ENCODE data around the gene HOMER2.
"Not testable (repeated sequence)": the region's sequence is repeated elsewhere in the genome, so short reads cannot be mapped to it uniquely, and the experiment has no call there.

HOMER2 gene

DNA sequence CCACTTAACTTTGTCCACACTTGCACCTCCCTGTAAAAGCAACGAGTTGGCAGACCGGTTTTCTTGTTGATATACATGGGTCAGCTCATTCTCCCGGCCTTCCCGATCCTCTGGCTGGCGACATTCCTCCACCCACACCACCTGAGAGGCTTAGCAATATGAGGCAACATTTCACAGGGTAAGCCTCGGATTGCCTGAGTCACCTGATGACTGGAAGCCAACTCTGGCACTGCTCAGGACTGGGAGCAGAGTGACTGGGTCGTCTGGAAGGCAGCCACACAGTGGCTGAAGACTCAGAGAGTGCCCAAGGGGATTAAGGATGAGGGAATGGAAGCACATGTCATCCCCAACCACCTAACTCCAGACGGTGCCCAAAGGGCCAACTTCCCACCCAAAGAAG, 9.8 kb downstream of the HOMER2 start:
- TF ChIP-seq, protein P1, sequence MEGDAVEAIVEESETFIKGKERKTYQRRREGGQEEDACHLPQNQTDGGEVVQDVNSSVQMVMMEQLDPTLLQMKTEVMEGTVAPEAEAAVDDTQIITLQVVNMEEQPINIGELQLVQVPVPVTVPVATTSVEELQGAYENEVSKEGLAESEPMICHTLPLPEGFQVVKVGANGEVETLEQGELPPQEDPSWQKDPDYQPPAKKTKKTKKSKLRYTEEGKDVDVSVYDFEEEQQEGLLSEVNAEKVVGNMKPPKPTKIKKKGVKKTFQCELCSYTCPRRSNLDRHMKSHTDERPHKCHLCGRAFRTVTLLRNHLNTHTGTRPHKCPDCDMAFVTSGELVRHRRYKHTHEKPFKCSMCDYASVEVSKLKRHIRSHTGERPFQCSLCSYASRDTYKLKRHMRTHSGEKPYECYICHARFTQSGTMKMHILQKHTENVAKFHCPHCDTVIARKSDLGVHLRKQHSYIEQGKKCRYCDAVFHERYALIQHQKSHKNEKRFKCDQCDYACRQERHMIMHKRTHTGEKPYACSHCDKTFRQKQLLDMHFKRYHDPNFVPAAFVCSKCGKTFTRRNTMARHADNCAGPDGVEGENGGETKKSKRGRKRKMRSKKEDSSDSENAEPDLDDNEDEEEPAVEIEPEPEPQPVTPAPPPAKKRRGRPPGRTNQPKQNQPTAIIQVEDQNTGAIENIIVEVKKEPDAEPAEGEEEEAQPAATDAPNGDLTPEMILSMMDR (IDR thresholded peaks at IDR 0.05), result no peak
- no peak for TF ChIP-seq ZFX (IDR thresholded peaks at IDR 0.05; ENCODE audit: borderline replicate concordance)
- peak overlapping the region; percentile 48 for H3K27ac ChIP-seq

DNA sequence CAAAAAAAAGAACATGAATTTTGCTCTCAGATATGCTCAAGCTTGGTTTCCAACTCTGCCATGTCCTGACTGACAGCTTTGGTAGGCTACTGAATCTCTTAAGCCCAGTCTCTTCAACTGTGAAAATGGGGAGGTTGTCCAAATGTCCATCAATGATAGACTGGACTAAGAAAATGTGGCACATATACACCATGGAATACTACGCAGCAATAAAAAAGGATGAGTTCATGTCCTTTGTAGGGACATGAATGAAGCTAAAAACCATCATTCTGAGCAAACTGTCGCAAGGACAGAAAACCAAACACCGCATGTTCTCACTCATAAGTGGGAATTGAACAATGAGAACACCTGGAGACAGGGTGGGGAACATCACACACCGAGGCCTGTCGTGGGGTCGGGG, 12.8 kb downstream of the HOMER2 start:
- not testable (repeated sequence) for H3K27ac ChIP-seq

DNA sequence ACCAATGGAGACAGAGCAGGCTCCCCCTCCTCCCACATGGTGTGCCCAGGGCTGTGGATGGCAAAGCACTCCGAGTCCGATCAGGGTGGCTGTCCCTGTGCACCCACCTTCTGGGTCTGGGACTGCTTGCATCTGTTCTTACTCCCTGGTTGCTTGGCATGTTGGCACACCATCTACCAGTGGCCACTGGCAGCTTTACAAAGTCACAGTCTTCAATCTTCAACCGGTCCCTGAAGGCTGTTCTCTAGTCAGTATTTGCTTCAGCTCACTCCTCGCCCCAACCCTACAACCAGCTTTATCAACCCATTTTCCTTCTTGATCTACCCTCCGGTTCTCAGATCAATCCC, 14.8 kb downstream of the HOMER2 start:
- no peak for TF ChIP-seq ZFX (IDR thresholded peaks at IDR 0.05; ENCODE audit: borderline replicate concordance)
- no peak overlapping the region for H3K27ac ChIP-seq

DNA sequence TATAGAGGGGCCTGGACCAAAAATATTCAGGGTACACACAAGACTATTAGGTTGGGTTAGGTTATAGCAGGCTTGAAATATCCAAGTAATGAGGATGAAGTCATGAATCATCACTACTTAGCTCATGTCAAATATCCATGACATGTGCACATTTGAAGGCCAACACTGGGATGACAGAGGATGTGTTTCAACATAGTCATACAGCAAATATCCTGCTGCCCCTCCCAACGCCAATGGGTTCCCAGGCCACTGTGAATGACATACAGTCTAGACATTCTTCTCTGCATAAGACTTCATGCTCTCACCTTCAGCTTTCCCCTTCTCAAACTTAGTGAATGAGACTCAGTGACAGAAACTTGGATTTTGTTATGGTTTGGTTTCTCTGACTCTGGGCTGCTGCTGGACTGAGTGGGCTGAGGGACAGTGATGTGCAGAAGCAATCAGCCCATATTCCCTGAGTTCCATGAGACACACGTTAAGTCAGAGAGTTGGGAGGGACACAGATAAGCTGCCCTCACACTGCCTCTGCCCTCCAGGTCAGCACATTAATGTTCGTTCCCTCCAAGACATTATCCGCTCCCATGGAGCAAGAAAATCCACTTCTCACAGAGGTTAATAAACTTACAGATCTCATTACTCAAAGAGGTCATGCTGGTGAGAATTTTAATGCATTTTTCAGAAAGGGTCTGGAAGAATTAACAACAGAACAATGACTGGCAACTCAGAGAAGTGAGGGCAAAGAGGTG, 15.4 kb downstream of the HOMER2 start:
- H3K27ac ChIP-seq, result peak overlapping the region; percentile 33; the same call in 1 of the 2 replicates
- TF ChIP-seq, protein P1 (IDR thresholded peaks at IDR 0.05), result no peak
- no peak for TF ChIP-seq ZFX (IDR thresholded peaks at IDR 0.05; ENCODE audit: borderline replicate concordance)

DNA sequence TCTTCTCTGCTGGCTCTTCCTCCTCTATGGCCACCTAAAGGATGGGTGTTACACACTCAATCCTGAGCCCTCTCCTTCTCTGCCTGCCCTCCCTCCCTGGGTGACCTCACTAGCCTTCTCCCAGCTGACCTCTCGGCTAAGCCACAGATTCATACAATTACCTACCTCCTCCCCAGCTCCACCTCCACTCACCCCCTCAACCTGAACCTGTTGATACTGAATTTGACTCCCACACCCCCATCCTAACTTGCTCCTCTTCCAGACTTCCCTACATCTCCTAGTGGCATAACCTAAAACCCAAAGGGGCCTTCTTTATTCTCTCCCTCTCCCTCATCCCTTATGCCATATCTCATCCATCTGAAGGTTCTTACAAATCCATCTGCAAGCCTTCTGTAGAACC, 17.1 kb downstream of the HOMER2 start:
- H3K27ac ChIP-seq, result no peak overlapping the region
- TF ChIP-seq ZFX (IDR thresholded peaks at IDR 0.05; ENCODE audit: borderline replicate concordance), result no peak
- TF ChIP-seq, protein P1 (IDR thresholded peaks at IDR 0.05), result no peak

DNA sequence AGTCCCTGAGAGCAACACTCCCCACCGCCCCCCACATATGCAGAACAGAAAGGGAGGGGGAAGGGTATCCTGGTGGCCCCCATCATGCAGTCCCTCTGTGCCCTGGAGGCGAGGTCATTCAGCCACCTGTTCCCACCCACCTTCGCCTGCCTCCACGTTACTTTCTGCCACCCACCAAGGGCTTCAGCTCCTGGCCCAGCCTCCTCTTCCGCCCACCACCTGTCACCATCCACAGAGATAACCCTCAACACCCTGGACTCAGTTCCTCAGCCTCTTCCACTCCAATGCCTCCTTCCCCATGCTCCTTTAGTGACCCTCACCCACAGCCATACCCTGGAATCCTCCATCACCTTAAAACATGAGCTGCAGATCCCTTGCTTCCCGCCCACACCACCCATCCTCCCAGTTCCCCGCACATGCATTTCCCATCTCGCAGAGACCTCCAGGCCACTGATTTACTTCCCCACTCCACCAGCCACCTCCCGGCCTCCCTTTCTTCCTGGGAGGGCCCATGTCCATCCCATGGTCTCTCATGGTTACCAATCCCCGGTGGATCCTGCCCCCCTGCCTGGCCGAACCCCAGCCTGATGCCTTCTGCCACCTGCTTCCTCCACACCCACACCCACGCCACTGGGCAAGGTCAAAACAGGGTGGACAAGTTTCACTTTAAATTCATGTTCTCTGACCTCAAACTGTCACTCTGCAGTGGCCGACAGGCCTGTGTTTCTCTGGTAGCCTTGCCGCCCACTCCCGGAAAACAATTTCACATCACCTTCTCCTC, 18.2 kb downstream of the HOMER2 start:
- H3K27ac ChIP-seq, result no peak overlapping the region
- no peak for TF ChIP-seq ZFX (IDR thresholded peaks at IDR 0.05; ENCODE audit: borderline replicate concordance)
- TF ChIP-seq, protein P1 (IDR thresholded peaks at IDR 0.05), result no peak

DNA sequence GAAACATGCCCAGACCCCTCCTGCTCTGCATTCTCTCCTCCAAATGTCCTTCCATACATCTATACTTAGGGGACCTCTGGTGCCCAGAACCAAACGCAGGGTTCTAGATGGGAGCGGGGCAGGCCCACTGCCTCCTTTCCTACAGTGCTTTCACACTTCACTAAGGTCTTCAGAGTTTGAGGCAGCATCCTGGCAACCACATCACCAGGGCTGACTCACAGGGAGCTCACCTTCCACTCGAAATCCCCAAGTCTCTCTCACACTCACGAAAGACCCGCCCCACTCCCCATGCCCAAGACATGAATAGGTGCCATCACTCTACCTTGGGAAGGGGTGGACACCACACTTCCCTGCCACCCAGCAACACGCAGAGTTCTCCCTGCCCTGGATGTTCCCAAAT, 18.9 kb downstream of the HOMER2 start:
- no peak overlapping the region for H3K27ac ChIP-seq
- TF ChIP-seq, protein P1 (IDR thresholded peaks at IDR 0.05), result no peak
- TF ChIP-seq ZFX (IDR thresholded peaks at IDR 0.05; ENCODE audit: borderline replicate concordance), result no peak

DNA sequence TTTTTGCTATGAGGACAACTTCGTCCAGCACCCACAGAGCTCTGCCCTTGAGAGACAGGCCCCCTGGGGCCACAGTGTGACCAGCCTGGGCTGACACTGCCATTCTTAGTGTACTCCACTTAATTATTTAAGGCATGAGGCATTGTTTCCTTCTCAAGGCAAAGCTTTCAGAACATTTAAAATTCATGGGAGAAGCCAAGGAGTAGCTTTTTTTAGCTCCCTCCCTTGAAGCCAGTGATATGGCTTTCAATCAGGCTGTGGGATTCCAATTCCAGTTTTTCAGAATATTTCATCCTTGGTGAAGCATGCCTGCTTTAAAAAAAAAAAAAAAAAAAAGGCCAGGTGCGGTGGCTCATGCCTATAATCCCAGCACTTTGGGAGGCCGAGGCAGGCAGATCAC, 21.3 kb downstream of the HOMER2 start:
- no peak for TF ChIP-seq ZFX (IDR thresholded peaks at IDR 0.05; ENCODE audit: borderline replicate concordance)
- TF ChIP-seq, protein P1 (IDR thresholded peaks at IDR 0.05), result no peak
- H3K27ac ChIP-seq, result no peak overlapping the region
